Suppressor macrophage treated with lipopolysaccharide for 1 hour (primary cell): ENCODE data around the gene CENPX.
"Not testable (repeated sequence)": the region's sequence is repeated elsewhere in the genome, so short reads cannot be mapped to it uniquely, and the experiment has no call there.

Experiments used
- DNase-seq, 3 donors: peaks; one replicate each; pipeline ENCODE4 v3.0.0-alpha.2; 2020 to 2022

CENPX gene

DNA sequence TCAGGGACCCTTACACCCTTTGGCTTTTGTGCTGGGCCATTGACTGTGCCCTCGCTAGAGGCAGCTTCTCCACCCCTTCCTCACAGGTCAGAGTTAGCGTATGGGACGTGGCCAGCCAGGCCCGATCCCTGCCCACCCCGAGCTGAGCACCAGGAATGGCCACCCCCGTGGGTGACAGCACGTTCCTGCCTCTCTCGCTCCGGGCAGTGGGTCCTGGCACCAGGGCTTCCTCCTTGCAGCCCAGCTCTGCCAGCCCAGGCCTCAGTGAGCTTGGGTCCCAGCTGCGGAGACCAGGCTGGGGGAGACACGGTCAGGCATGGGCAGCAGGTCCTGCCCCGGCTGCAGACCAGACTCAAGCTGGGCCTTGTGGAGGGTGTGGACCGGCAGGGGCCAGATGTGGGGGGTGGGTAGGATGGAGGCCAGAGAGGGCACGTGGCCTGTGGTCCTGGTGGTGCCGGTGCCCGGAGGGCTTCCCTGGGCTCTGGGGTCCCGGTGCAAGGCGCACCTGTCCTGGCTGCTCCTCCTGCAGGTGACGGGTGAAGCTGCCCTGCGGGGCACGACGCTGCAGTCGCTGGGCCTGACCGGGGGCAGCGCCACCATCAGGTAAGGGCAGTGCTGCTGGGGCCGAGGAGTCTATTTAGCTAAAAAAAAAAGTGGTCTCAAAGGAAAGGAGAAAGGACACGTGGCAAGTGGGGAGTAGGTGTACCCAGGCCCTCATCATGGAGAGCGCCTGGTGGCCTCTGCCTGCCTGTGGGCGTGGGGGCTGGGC lies 27.0 kb downstream of the CENPX start:
- DNase-seq: no peak

DNA sequence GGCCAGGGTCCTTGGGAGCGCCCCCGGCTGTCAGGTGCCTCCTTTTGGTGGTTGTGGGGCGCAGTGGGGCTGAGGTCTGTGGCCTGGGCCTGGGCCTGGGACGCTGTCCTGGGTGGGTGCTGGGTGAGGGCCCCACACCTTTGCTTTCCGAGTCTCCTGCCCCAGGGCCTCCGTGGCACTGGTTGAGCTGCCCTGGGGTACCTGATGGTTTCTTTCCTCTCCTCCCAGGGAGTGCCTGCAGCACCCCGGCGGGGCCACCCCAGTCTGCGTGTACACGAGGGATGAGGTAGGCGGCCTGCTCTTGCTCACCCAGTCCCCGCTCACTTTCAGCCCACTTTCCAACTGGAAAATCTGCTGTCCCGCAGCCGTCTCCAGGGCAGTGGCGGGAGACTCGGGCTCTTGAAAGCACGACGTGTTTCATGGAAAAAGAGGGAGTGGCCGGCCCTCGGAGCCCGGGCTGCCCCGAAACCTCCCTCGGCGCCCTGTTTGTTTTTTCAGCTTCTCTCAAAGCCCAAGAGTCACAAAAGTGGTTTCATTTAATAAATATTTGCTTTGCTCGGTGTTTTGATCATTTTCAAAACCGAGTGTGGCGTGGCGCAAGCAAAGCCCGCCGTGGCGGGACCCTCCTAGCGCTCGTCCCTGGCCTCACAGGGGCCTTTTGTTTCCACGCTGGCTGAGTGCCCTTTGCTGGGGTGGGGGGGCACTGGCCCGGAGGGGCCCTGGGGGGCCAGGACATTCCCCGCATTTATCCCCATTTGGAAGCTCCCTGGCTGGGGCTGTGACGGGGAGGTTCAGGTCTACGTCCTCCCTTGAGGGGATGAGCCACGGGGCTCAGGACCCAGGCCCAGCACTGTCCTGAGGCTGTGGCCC lies 27.9 kb downstream of the CENPX start:
- DNase-seq: no peak

DNA sequence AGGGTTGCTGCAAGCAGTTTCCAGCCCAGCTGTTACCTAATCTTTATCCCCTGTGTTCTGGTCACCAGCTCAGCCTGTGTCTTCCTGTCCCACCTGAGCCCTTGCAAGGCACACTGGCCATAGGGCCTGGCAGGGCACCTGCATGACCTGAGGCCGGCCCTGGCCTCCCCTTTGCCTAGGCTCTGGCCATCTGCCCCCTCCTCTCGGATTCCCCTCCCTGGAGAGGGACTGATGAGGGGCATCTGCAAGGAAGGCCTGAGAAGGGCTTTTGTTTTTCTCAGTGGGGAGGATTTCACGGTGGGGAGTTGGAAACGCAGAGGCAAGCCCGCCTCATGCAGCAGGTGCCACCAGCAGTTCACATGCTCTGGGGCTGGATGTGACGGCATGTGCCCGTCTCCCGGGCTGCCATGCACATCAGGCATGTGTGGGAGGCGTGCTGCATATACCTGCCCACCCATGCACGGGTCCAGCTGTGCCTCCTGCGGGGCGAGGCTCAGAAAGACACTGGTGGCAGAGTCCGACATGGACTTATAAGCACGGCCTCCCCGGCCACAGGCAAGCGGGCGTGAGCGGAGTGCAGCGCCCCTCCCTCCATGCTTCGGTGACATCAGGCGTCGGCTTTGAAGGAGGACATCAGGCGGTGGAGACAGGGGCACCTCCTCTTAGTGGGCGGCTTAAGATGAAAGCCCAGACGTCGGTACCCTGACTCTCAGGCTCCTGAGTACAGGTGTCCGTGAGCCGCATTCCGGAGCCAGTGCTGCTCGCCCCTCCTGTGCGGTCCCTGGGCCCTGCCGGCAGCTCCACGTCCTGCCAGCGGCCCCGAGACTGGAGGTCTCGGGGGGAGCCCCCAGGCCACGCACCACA lies 28.7 kb downstream of the CENPX start:
- DNase-seq: no peak

DNA sequence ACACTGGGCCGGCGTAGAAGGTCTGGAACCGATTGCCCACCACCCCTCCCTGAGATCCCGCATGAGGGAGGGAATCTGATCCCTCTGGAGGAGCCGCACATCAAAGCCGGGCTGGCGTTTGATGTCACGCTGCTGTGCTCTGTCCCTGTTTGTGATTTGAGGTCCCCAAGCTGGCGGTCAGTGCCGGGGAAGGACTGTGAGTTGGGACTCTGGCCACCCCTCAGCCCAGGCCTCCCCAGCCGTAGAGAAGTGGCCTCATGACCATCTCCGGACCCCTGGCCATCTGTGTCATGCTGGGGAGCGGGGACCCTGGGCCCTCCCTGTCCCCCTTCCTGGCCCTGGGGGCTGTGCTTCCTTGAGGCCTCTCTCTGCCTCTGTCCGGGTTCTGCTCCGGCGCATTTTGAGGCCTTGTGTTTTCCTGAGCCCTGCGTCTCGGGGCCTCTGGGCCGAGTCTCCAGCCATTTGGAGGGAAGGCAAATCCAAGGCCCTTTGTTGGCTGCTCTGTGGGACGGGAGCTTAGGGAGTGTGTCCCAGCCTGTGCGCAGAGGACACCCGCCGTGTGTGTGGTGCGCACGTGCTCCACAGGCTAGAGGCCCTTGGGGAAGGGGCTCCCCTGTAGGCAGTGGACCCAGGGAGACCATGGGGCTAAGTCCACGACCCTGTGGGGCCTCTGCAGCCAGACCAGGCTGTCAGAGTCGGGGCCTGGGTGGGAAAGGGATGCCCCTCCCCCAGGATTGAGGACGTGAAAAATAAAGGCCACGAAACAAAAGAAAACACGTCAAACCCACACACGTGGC lies 30.2 kb downstream of the CENPX start:
- DNase-seq: no peak

DNA sequence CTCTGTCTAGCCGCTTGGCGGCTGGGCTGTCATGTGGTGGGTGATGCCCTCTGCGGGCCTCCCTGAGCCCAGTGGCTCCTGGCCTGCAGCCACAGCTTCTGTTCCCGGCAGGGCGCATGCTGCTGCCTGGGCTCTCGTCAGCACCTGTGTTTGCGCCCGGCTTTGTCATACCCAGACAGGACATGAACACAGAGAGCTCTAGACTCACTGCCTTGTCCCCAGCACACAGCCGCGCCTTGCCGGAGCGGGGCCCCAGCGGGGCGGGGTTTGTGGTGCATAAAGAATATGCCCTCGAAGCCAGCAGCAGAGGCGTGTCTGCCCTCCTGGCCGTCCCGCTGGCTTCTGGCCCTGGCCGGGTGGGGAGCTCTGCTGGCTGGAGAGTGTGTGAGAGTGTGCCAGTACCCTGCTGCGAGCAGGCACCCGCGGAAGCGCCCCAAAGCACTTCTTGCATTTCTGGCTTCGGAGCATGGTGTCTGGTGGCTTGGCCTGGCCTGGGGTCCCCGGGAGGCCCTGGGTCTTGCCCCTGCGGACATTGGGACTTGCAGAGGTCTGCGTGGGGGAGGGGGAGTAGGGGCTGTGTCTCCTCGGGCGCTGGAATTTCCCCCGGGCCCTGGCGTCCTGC lies 30.9 kb downstream of the CENPX start:
- DNase-seq: no peak

DNA sequence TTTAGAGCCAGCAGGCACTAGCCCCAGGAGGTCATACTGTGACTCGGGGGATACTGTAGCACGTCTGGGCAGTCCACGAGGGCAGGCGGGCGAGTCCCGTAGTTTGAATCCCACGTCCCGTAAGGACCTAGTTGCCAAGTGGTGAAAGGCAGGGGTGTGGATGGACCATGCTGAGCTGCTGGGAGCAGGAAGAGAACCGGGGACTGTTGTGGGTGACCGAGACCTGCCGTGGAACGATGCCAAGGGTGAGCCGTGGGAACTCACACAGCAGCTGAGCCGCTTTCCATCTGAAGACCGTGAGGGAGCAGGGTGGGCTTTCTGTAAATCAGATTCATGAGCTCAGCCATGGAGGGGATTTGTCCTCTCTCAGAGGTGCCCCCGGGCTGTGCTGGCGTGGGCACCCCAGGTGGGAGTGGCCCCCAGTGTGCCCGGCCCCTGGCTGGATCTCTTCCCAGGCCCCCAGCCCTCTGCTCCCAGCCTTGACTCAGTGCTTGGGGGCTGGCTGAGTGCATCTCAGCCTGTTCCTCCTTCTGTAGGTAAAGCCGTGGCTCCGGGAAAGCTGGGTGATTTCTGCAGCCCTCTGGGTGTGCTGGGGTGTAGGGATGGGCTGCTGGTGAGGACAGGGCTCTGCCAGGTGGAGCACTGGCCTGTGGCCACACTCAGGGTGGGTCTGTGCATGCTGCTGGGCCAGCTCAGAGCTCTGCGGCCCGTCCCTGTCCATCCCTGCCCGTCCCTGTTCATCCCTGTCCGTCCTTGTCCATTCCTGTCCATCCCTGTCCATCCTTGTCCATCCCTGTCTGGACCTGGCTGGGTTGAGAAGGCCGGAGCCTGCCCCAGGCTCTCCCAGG lies 31.6 kb downstream of the CENPX start:
- DNase-seq: no peak

DNA sequence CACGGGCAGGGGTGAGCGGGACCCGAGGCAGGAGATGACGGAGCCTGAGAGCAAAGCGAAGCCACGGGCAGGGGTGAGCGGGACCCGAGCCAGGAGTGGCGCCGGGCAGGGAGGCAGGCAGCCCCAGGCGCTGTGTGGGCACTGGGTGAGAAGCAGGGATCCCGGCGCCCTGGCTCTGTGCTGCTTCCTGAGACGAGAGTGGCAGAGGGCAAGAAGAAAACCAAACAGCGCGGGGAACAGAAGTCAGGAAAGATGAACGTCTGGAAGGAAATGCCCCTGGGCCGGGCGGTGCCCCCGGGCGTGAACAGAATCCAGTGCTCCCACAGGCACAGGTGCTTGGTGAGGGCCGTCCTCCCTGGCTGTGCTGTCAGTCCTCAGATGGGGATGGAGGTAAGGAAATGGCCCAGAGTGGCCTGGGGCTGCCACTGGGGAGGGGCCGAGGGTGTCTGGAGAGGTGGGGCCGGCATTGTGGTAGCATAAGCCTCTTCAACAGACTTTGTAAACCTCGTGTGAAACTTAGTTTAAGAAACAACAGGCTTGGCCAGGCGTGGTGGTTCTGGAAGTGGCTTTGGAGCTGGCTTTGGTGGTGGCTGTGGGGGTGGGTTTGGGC lies 35.4 kb downstream of the CENPX start:
- no peak for DNase-seq

DNA sequence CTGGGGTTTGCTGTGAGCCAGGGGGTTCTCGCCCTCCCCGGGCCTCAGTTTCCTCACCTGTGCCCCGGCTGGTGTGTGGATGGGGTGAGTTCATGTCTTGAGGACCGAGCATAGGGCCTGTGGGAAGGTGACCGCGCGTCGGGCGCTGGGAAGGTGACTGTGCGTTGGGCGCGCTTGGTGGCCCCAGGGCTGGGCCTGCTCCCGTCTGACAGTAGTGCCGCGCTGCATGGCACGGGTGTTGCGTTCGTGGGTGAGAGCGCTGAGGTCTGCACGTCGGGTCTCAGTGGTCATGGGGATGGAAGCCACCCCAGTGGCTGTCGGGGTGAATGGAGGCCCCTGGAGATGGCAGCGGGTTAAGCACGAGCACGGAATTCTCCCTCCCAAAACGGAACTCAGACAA lies 36.1 kb downstream of the CENPX start:
- DNase-seq: no peak

DNA sequence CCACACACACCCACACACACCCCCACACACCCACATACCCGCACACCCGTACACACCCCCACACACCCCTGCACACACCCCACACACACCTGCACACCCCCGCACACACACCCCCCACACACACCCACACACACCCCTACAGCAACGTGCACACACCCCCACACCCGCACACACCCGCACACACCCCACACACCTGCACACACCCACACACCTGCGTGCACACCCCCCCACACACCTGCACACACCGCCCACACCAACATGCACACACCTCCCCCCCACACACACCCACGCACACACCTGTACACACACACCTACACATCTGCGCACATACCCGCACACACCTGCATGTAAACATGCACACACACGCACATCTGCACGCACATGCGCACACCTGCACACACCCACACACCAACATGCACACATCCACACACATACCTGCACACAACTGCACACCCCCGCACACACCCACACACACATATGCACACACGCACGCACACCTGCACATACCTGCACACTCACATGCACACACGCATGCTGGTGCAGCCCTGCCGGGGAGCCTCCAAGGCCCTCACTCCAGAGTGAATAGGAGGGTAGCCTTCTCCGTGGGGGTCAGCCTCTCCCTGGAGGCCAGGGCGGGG lies 37.8 kb downstream of the CENPX start:
- no peak for DNase-seq

DNA sequence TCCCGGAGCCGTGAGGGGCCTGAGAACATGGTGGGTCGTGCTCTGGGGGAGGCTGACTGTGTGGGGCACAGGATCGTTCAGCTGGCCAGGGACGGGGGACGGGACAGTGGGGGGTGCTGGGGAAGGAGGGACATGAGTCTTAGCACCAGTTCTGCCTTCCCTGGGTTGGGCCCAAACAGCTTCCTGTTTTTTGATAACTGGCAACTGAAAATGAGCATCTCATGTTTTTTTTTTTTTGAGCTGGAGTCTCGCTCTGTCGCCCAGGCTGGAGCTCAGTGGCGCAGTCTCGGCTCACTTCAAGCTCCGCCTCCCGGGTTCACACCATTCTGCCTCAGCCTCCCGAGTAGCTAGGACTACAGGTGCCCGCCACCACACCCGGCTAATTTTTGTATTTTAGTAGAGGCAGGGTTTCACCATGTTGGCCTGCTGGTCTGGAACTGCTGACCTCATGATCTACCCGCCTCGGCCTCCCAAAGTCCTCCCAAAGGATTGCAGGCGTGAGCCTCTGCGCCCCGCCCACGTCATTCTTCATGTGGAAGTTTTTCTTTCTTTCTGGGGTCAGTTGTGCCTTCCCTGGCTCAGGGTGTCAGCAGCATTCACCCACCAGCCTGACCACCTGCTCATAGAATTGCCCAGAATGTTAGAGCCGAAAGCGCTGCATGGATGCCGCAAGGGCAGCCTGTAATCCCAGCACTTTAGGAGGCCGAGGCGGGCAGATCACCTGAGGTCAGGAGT lies 38.9 kb downstream of the CENPX start:
- DNase-seq: peak; percentile 35 to 39 (median 37)

DNA sequence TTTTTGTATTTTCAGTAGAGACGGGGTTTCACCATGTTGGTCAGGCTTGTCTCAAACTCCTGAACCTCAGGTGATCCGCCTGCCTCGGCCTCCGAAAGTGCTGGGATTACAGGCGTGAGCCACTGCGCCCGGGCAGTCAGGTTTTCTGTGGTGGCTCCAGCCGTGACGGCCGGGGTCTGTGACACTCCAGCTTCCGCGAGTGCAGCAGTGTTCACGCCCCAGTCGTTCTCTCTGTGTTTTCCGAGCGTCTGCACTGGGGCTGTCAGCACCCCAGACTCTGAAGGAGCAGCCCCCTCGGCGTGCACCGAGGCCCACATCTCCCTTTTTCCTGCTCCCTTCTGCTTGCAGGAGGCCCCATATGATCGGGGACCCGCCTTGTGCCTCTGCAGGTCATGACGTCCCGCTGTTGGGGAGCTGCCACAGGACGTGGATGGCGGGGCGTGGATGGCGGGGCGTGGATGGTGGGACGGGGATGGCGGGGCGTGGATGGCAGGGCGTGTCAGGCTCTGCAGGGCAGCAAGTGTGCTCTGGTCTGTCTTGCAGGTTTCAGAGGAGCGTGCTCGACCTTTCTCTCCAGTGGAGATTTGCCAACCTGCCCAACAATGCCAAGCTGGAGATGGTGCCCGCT lies 39.6 kb downstream of the CENPX start:
- no peak for DNase-seq

DNA sequence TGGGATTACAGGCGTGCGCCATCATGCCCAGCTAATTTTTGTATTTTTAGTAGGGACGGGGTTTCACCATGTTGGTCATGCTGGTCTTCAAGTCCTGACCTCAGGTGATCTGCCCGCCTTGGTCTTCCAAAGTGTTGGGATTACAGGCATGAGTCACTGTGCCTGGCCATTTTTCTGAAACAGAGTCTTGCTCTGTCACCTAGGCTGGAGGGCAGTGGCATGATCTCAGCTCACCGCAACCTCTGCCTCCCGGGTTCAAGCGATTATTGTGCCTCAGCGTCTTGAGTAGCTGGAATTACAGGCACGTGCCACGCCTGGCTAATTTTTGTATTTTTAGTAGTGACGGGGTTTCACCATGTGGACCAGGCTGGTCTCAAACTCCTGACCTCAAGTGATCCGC lies 41.2 kb downstream of the CENPX start:
- not testable (repeated sequence) for DNase-seq

DNA sequence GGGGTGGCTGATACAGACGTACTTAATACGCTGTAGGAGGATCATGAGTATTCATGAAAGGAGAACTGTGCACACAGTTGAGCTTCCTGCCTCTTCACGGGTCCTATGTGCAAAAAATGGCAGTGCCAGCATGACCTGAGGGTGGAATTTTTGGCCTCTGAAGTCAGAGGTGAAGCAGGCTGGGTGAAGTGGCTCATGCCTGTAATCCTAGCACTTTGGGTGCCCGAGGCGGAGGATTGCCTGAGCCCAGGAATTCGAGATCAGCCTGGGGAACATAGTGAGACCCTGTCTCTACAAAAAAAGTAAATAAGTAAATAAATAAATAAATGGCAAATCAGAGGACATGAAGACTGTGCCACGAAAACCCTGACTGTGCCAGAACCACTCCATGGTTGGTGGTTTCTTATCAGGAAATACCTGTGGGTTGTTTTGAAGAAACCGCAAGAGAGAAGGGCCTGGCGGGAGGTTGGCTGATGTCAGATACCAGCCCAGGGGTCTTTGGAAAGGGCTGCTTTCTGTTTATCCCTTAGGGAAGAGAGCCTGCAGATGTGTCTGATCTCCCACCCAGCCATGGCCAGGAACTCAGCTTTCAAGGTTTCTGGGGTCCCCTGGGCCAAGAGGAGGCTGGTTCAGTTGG lies 41.9 kb downstream of the CENPX start:
- DNase-seq: no peak

DNA sequence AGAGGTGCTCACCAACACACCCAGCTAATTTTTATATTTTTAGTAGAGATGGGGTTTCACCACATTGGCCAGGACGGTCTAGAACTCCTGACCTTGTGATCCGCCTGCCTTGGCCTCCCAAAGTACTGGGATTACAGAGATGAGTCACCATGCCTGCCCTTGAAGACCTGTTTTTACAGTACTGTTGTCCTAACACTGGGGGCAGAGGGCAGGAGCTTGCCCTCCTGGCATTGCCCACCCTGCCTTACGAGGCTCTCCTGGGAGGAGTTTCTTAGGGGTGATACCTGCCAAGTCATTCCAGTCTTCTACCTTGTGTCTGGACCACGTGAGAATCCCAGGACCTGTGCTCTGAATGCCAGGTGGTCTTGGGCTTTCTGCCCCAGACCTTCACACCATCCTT lies 42.6 kb downstream of the CENPX start:
- no peak for DNase-seq

DNA sequence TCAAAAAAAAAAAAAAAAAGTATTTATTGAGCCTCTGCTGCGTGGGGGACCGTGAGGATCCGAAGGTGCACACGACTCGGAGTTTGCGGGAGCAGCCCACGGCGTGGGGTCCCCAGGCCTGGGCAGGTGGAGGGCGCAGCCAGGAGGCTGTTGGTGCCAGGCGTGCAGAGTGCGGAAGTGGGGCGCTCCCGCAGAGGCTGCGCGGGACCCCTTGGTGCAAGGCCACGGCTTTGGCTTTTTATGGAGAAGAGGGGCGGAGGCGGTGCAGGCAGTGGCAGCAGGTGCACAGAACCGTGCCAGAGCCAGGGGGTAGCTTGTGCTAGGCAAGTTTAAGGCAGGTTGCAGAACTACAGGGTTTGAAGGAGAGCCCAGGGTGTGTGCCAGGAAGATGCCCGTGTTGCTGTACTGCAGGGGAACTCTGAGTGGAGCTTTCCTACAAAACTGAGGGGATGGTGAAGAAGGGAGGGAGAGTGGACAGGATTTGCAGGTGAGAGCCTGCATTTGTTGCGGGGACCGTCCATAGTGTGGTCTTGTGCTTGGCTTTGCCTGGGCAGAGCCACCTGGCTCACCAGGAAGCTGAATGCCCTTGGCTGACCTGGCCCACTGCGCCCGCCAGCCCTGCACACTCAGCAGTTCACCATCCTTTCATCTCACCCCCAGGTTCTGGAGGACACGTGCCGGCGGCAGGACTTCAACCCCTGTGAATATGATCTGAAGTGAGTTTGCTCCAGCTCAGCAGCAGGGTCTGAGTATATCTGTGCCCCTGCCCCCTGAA lies 44.0 kb downstream of the CENPX start:
- no peak for DNase-seq

DNA sequence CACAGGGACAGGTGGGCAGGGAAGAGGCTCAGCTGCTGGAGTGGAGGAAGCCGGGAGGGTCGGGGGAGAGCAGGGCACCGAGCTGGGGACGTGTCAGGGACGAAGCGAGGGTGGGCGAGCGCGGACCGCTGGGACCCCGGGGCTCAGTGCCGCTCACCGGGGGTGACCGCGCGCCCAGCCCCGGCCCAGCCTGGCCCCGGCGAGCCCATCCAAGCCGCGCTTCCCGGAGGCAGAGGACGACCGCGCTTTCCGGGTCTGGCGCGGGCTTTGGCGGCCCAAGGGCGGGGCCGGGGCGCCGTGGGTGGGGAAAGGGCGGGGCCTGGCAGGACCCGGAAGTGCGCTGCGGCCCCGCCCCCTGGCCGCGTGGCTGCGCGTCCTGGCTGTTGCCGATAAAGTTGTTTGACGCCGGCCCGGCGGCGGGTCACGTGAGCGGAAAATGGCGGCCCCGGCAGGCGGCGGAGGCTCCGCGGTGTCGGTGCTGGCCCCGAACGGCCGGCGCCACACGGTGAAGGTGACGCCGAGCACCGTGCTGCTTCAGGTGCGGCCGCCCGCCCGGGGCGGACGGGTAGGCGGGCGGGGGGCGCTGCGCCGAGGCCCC lies 45.4 kb downstream of the CENPX start, which contains the start of gene ASPSCR1:
TSS of gene ASPSCR1 (plus strand) at position 419 of the 598 bp plus-strand sequence. CDS start at position 437, 18 bp downstream.
- DNase-seq: peak; percentile 95 to 99 (median 98)
